HepG2 (cell line): ENCODE data around the gene FBXO24. TPM values are rescaled to one million over a fixed set of nuclear protein-coding genes. Genes with fewer than 3 reads are reported as not detected.

Source experiments
- ARHGAP35 ChIP-seq: sonication (generic); formaldehyde crosslinking; IDR thresholded peaks from 2 replicates; pipeline ENCODE4 v1.9.0; 2022; ENCODE audit warnings: mild to moderate bottlenecking, inconsistent platforms, moderate library complexity, missing genetic modification reagents, borderline replicate concordance
- ARID4A ChIP-seq: sonication (generic); formaldehyde crosslinking; IDR thresholded peaks from 2 replicates; pipeline ENCODE4 v1.5.0; 2020; ENCODE audit warnings: mild to moderate bottlenecking, missing genetic modification reagents, borderline replicate concordance
- CEBPG ChIP-seq: IDR thresholded peaks from 2 replicates; pipeline ENCODE4 v1.6.1; 2016
- CHCHD3 ChIP-seq: sonication (generic); formaldehyde crosslinking; IDR thresholded peaks from 2 replicates; pipeline ENCODE4 v1.8.0; 2022; ENCODE audit warnings: mild to moderate bottlenecking, missing genetic modification reagents, moderate library complexity
- DPF2 ChIP-seq: sonication (generic); formaldehyde crosslinking; IDR thresholded peaks from 2 replicates; pipeline ENCODE4 v1.4.0; 2020; ENCODE audit warnings: mild to moderate bottlenecking, low read depth, missing genetic modification reagents, borderline replicate concordance
- ELF3 ChIP-seq: IDR thresholded peaks from 2 replicates; pipeline ENCODE4 v1.6.1; 2016; ENCODE audit warnings: missing genetic modification reagents, missing compliant biosample characterization
- HIVEP1 ChIP-seq: sonication (generic); formaldehyde crosslinking; IDR thresholded peaks from 2 replicates; pipeline ENCODE4 v1.4.0; 2020; ENCODE audit warnings: mild to moderate bottlenecking, missing genetic modification reagents
- IRF9 ChIP-seq: sonication (generic); formaldehyde crosslinking; IDR thresholded peaks from 2 replicates; pipeline ENCODE4 v1.8.0; 2022; ENCODE audit warnings: missing genetic modification reagents, mild to moderate bottlenecking, borderline replicate concordance
- IRX3 ChIP-seq: sonication (generic); formaldehyde crosslinking; IDR thresholded peaks from 2 replicates; pipeline ENCODE4 v1.8.1; 2023; ENCODE audit warnings: mild to moderate bottlenecking, low read depth, missing genetic modification reagents, borderline replicate concordance
- KLF16 ChIP-seq, 2 experiments: sonication (generic) in 1 of 2; formaldehyde crosslinking in 1 of 2; IDR thresholded peaks; 2 replicates each; pipeline versions ENCODE4 v1.6.1 to v1.8.0; 2016 to 2023; ENCODE audit warnings: missing genetic modification reagents in 2 of 2, missing compliant biosample characterization in 1 of 2
- MED13 ChIP-seq: sonication (generic); formaldehyde crosslinking; IDR thresholded peaks from 2 replicates; pipeline ENCODE4 v1.5.0; 2020; ENCODE audit warnings: missing genetic modification reagents
- SAFB2 ChIP-seq: sonication (generic); formaldehyde crosslinking; IDR thresholded peaks from 2 replicates; pipeline ENCODE4 v1.5.1; 2020; ENCODE audit warnings: missing genetic modification reagents, low read depth, mild to moderate bottlenecking, borderline replicate concordance
- SNRNP70 ChIP-seq: fragments of 200-400 bp; formaldehyde crosslinking; IDR thresholded peaks from 2 replicates; pipeline ENCODE4 v1.6.1; 2017; ENCODE audit warnings: mild to moderate bottlenecking, low read depth, low read length, moderate library complexity
- STAT5B ChIP-seq: sonication (generic); formaldehyde crosslinking; IDR thresholded peaks from 2 replicates; pipeline ENCODE4 v1.4.0; 2020; ENCODE audit warnings: missing genetic modification reagents
- XBP1 ChIP-seq: sonication (generic); formaldehyde crosslinking; IDR thresholded peaks from 2 replicates; pipeline ENCODE4 v1.5.0; 2020; ENCODE audit warnings: missing genetic modification reagents
- ZBTB26 ChIP-seq: IDR thresholded peaks from 2 replicates; pipeline ENCODE4 v1.6.1; 2016; ENCODE audit warnings: missing compliant biosample characterization, missing genetic modification reagents, borderline replicate concordance
- ZFP37 ChIP-seq: sonication (generic); formaldehyde crosslinking; IDR thresholded peaks from 2 replicates; pipeline ENCODE4 v1.4.0; 2020; ENCODE audit warnings: missing genetic modification reagents, borderline replicate concordance
- ZMAT3 ChIP-seq: sonication (generic); formaldehyde crosslinking; conservative IDR thresholded peaks from 2 replicates; pipeline ENCODE4 v1.7.0; 2021; ENCODE audit warnings: missing genetic modification reagents
- ZNF598 ChIP-seq: sonication (generic); formaldehyde crosslinking; IDR thresholded peaks from 2 replicates; pipeline ENCODE4 v1.5.1; 2020; ENCODE audit warnings: mild to moderate bottlenecking, missing genetic modification reagents, borderline replicate concordance
- ZNF670 ChIP-seq: sonication (generic); formaldehyde crosslinking; IDR thresholded peaks from 2 replicates; pipeline ENCODE4 v1.8.0; 2022; ENCODE audit warnings: mild to moderate bottlenecking, missing genetic modification reagents, borderline replicate concordance
- ZNF678 ChIP-seq: sonication (generic); formaldehyde crosslinking; IDR thresholded peaks from 2 replicates; pipeline ENCODE4 v1.4.0; 2020; ENCODE audit warnings: mild to moderate bottlenecking, missing genetic modification reagents
- polyA plus RNA-seq, 8 experiments: library from polyadenylated mRNA; depleted of rRNA in 3 of 8; stranded (reverse) in 7 of 8; unstranded in 1 of 8; fragments of >200 nt; fragmentation: Illumina TruSeq in 4 of 8; extraction: Trizol in 4 of 8; gene quantifications; 2 replicates each; pipeline versions ENCODE4 v1.2.1 to v1.2.3, GENCODE V29; 2011 to 2016; ENCODE audit warnings: low read depth in 4 of 8, missing spikeins in 1 of 8, mixed read lengths in 1 of 8; ENCODE audit not compliant: insufficient read depth in 1 of 8
- total RNA-seq, 5 experiments: library from RNA; depleted of rRNA; stranded (reverse); fragments of >200 nt; fragmentation: Illumina TruSeq; extraction: Trizol; gene quantifications; 2 replicates each; pipeline ENCODE4 v1.2.3, GENCODE V29; 2016; ENCODE audit warnings: low read depth in 1 of 5
- TF ChIP-seq, protein P1 (sequence below): sonication (generic); formaldehyde crosslinking; IDR thresholded peaks from 2 replicates; pipeline ENCODE4 v1.5.1; 2020; ENCODE audit warnings: mild to moderate bottlenecking, missing genetic modification reagents, borderline replicate concordance

The FBXO24 gene
- total and polyA plus RNA-seq, 2 of the 13 experiments (the other 11 are each of a cell fraction or from before 2014, with no cell fraction given): 0.20 to 0.55 TPM

DNA sequence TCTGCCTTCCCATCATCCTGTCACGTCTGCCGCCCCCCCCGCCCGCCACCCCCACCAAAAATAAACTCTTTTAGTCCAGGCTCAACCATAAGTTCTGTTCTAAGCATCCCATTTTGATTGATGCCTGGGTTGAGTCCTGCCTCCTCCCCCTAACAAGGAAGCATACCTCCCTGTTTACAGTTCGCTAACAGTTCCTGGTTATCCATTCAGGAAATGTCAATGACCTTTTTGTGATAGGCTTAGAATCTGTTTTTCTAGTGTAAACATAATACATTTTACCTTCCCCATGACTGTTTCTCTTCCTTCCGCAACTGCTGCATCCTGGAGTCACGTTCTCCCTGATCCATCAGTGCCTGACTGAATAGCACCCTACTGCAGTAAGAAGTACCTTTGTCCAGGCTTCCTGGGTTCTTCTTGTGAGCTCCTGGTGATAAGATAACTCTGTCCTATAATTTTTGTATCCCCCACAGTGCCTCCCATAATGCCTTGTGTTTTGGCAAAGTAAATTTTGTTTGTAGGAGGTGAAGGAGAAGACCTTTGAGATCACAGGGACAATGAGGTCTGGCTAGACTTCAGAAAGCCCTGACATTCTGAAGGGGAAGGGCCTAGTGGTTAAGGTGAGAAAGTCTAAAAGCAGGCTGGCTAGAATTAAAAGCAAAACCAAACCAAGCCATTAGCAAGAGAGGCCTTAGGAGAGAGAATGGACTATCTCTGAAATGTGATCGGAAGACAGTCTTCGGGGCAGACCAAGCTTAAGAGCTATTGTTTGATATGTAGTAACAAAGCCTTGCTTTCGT is 39.8 kb upstream of the FBXO24 start (continued):
- TF ChIP-seq ARHGAP35 (CRISPR knock-in tag) (no peak), SAFB2 (CRISPR knock-in tag) (no peak; the same call in 1 of the 2 replicates), ZBTB26 (no peak), ZMAT3 (CRISPR knock-in tag) (no peak; the same call in 1 of the 2 replicates), ZNF598 (CRISPR knock-in tag) (no peak), XBP1 (no peak), HIVEP1 (CRISPR knock-in tag) (no peak), CEBPG (CRISPR knock-in tag) (peak; percentile 58; the same call in 1 of the 2 replicates), ARID4A (CRISPR knock-in tag) (no peak; the same call in 1 of the 2 replicates), MED13 (peak; percentile 85), ZNF678 (CRISPR knock-in tag) (no peak), DPF2 (CRISPR knock-in tag) (no peak; the same call in 1 of the 2 replicates), ELF3 (CRISPR knock-in tag) (peak; percentile 100), IRX3 (CRISPR knock-in tag) (no peak), IRF9 (CRISPR knock-in tag) (no peak), SNRNP70 (no peak), ZNF670 (CRISPR knock-in tag) (no peak), ZFP37 (CRISPR knock-in tag) (no peak), CHCHD3 (CRISPR knock-in tag) (no peak), STAT5B (CRISPR knock-in tag) (0 out of 2 replicates have a peak, but pooled peaks have one; percentile 54), KLF16 (CRISPR knock-in tag; IDR thresholded peaks at IDR 0.05) (no peak)
- TF ChIP-seq, protein P1, sequence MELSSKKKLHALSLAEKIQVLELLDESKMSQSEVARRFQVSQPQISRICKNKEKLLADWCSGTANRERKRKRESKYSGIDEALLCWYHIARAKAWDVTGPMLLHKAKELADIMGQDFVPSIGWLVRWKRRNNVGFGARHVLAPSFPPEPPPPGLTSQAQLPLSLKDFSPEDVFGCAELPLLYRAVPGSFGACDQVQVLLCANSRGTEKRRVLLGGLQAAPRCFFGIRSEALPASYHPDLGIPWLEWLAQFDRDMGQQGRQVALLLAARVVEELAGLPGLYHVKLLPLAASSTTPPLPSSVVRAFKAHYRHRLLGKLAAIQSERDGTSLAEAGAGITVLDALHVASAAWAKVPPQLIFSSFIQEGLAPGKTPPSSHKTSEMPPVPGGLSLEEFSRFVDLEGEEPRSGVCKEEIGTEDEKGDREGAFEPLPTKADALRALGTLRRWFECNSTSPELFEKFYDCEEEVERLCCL (CRISPR knock-in tag): no peak
